Smooth muscle cell of bladder (primary cell): ENCODE data around the gene SHD. TPM values are rescaled to one million over a fixed set of nuclear protein-coding genes. Genes with fewer than 3 reads are reported as not detected.

ENCODE experiments used
- total RNA-seq: library from RNA; depleted of rRNA; stranded (reverse); fragments of >200 nt; gene quantifications from 2 replicates; pipeline ENCODE4 v1.2.3, GENCODE V29; 2014

SHD gene, protein sequence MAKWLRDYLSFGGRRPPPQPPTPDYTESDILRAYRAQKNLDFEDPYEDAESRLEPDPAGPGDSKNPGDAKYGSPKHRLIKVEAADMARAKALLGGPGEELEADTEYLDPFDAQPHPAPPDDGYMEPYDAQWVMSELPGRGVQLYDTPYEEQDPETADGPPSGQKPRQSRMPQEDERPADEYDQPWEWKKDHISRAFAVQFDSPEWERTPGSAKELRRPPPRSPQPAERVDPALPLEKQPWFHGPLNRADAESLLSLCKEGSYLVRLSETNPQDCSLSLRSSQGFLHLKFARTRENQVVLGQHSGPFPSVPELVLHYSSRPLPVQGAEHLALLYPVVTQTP
- total RNA-seq, result not detected in 2 replicates

DNA sequence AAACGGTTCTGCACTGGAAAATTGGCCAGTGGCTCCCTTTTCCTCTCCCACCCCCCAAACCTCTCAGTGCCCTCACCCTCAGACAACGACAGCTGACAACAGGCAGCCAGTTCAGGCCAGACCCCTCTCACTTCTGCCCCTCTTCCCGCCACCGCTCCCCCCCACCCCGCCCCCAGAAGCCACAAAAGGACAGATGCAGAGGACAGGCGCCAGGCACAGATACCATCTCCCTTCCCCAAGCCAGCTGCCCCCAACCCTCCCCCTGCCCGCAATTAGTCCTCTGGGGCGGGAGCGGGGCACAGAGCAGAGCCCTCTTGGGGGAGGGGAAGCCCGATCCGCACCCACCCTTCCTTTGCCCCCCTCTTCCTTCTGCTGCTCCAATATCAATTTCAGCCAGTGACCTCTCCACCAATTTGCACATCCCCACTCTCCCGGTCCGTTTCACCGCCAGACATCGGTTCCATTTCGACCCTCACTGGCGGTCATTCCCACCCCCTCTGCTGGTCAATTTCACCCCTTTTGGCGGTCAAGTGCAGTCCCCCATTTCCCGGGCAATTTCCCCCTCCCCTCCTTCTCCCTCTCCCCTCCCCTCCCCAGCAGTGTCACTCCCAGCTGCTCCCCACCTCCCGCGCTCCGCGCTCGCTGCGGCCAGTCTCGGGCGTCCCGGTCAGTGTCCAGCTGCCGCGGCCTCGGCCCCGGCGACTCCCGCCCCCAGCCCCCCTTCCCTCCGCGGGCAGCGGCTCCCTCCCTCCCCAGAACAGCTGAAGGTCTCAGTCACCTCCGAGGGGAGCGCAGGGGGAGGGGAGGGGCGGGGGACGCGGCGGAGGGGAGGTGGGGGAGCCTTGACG lies at the start of gene SHD:
SHD (plus strand) TSS at position 848 of the 848 bp plus-strand sequence. CDS start 798 bp downstream, outside the sequence.

DNA sequence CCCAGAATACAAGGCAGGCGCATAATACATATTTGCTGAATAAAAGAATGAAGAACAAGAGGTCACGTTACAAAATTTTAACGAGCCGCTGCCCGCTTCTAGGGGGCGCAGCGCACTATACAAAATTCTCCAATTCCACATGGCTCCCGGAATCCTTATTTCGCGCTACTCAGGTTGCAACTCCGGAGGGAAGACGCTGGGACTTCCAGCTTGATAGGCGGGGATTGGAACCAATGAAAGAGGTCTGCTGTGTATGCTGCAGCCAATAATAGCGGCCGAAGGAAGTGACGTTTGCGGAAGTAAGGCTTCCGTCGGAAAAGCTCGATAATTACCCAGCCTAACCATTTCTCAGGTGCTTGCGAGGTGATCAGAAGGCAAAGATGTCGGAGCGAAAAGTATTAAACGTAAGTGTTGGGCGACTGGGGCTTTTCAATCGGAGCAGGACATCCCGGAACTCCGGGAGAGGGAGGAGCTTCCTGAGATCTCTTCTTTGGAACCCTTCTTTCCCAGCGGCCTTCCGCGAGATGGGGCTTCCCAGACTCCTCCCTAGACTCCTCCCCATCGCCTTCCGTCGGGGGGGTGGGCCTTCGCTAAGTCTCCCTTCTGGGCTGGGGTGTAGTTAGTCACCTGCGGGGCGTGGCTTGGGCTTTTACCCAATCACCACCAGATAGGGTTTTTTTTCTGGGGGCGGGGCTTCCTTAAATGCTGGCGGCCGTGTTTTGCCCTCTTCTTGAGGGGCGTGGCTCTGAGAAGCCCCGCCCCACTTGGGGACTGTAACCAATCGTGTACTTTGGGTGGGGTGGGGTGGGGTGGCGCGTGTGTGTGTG lies 32.1 kb upstream of the SHD start, which contains the start of gene YJU2:
YJU2 (plus strand) TSS at position 314 of the 827 bp plus-strand sequence; CDS start at position 381, 67 bp downstream.

DNA sequence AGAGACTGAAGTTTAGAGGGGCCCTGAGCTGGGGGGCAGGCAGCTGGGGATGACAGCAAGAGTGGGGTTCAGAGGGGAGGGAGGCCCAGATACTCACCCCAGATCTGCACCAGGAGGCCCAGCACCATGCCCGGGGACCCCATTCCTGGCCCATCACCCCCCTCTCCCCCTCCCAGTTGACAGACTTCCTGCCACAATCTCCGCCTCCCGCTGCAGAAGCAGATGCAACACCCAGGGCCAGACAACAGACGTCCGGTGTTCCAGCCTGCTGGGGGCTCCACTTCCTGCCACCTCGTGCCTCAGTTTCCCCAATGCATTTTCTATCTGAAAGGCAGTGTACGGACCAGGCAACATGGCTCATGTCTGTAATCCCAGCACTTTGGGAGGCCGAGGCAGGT lies 23.2 kb downstream of the SHD start, which contains the start of gene TMIGD2:
TMIGD2 (minus strand) TSS at position 147 of the 398 bp plus-strand sequence; CDS start at position 143, 4 bp downstream.

DNA sequence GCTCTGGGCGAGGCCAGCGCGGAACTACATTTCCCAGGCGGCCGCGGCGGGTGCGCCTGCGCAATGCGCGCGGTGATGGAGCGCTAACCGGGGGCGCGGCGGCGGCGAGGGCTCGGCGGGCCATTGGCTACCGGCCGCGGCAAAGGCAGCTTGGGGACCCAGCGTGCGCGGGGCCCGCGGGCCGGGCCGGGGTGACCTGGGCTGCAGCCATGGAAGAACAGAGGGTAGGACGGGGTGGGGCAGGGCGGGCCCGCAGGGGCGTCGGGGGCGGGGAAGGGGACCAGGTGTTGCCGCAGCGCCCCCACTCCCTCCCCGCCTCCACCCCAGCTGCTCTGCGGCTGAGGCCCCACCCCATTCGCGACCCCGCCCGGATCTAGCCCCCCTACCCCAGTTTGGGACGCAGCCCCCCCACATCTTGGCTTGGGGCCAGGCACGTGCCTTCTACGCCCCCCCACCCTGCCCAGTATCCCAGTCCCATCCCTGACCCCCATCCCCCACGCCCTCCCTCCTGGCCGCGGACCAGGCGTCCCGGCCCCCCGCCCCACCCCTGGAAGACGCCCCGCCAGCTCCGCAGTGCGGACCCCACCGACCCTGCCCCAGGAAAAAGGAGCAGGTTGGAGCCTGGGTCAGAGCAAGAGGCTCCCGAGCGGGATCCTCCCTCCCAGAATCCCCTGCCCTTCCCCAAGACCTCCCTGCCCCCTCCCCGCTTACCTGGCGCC lies 25.6 kb downstream of the SHD start, which contains the start of gene FSD1:
FSD1 (plus strand) TSS at position 61 of the 719 bp plus-strand sequence; CDS start at position 210, 149 bp downstream.

DNA sequence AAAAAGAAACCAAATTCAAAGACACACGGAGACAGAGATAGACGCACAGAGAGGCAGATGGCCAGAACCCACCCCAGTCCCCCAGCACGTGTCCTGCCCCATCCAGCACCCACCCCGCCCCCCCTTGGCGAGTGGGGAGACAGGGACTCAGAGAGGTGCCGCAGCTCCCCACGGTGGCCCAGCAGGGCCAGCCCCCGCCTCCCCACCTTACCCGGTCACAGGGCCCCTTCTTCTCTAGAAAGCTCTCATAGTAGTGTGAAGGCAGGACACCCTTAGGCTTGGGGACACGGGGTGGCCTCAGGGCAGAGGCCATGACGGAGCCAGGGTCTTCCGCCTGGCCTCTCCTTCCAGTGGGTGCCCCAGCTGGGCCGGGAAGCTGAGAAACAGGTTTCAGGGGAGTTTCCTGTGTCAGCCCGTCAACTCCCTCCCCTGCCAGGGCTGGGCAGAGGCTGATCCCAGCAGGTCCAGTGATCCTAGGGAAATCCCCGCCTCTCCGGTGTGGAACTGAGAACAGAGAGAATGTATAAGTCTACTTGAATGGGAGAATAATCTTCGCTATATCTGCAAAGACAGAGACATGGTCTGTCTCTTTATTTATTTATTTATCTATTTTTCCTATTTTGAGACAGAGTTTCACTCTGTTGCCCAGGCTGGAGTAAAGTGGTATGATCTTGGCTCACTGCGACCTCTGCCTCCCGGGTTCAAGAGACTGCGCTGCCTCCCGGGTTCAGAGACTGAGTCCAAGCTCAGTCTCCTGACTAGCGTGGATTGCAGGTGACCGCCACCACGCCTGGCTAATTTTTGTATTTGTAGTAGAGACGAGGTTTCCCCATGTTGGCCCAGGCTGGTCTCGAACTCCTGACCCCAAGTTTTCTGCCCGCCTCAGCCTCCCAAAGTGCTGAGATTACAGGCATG lies 59.6 kb downstream of the SHD start, which contains the start of gene STAP2:
STAP2 (minus strand) TSS at position 387 of the 915 bp plus-strand sequence; CDS start at position 313, 74 bp downstream.

Other genes with a start within 250 kb of the SHD start
- gene ZBTB7A, start 212.4 kb upstream of the SHD start, total RNA-seq, result 8.5 and 13.2 TPM in 2 replicates
- gene MAP2K2, start 155.1 kb upstream of the SHD start, total RNA-seq, result 243 and 270 TPM in 2 replicates
- not detected in 2 replicates for gene CREB3L3, start 125.6 kb upstream of the SHD start, total RNA-seq
- 7.4 and 9.2 TPM in 2 replicates for gene SIRT6, start 96.7 kb upstream of the SHD start, total RNA-seq
- gene ANKRD24, start 96.6 kb upstream of the SHD start, total RNA-seq, result 1.1 and 2.6 TPM in 2 replicates
- gene EBI3, start 49.7 kb upstream of the SHD start, total RNA-seq, result not detected in 2 replicates
- gene YJU2, start 32.2 kb upstream of the SHD start, total RNA-seq, result 10.7 and 11.9 TPM in 2 replicates
- gene TMIGD2, start 23.1 kb downstream of the SHD start, total RNA-seq, result not detected in 2 replicates
- gene FSD1, start 25.3 kb downstream of the SHD start, total RNA-seq, result 5.4 and 5.7 TPM in 2 replicates
- gene STAP2, start 59.6 kb downstream of the SHD start, total RNA-seq, result 4.3 and 5.2 TPM in 2 replicates
- 5.8 and 7.5 TPM in 2 replicates for gene MPND, start 64.3 kb downstream of the SHD start, total RNA-seq
- gene SH3GL1, start 121.3 kb downstream of the SHD start, total RNA-seq, result 21.6 and 25.7 TPM in 2 replicates
- 3.4 and 4.3 TPM in 2 replicates for gene CHAF1A, start 123.4 kb downstream of the SHD start, total RNA-seq
- 132 and 136 TPM in 2 replicates for gene UBXN6, start 178.5 kb downstream of the SHD start, total RNA-seq
- 61.4 and 61.9 TPM in 2 replicates for gene HDGFL2, start 193.0 kb downstream of the SHD start, total RNA-seq
- 0.14 and 1.3 TPM in 2 replicates for gene PLIN4, start 239.2 kb downstream of the SHD start, total RNA-seq